ENCODE measurements around the gene SIK3.

SIK3 gene

GRCh38 chr11:116875194-116875593 lies 223.0 kb downstream of the SIK3 start:
- H3K4me3 ChIP-seq (ENCODE audit: low read depth, low read length) = no peak overlapping the region
- DNase-seq (ENCODE audit: low read depth) = no peak
- TF ChIP-seq CTCF (IDR thresholded peaks at IDR 0.05; ENCODE audit: insufficient read depth, low read depth, low read length, missing control alignments) = no peak

- DNase-seq (ENCODE audit: low read depth) = no peak
- no peak for TF ChIP-seq CTCF (IDR thresholded peaks at IDR 0.05; ENCODE audit: insufficient read depth, low read depth, low read length, missing control alignments)
- no peak overlapping the region for H3K4me3 ChIP-seq (ENCODE audit: low read depth, low read length)
Measured at GRCh38 chr11:116874251-116874650, 224.0 kb downstream of the SIK3 start.

GRCh38 chr11:116873381-116873780 lies 224.8 kb downstream of the SIK3 start:
- no peak overlapping the region for H3K4me3 ChIP-seq (ENCODE audit: low read depth, low read length)
- DNase-seq (ENCODE audit: low read depth) = no peak
- no peak for TF ChIP-seq CTCF (IDR thresholded peaks at IDR 0.05; ENCODE audit: insufficient read depth, low read depth, low read length, missing control alignments)

GRCh38 chr11:116871248-116871647 lies 227.0 kb downstream of the SIK3 start:
- no peak for TF ChIP-seq CTCF (IDR thresholded peaks at IDR 0.05; ENCODE audit: insufficient read depth, low read depth, low read length, missing control alignments)
- H3K4me3 ChIP-seq (ENCODE audit: low read depth, low read length) = no peak overlapping the region
- no peak for DNase-seq (ENCODE audit: low read depth)

- DNase-seq (ENCODE audit: low read depth) = no peak
- H3K4me3 ChIP-seq (ENCODE audit: low read depth, low read length) = no peak overlapping the region
- TF ChIP-seq CTCF (IDR thresholded peaks at IDR 0.05; ENCODE audit: insufficient read depth, low read depth, low read length, missing control alignments) = no peak
Measured at GRCh38 chr11:116870054-116870453, 228.2 kb downstream of the SIK3 start.

GRCh38 chr11:116869610-116870009 lies 228.6 kb downstream of the SIK3 start:
- no peak for TF ChIP-seq CTCF (IDR thresholded peaks at IDR 0.05; ENCODE audit: insufficient read depth, low read depth, low read length, missing control alignments)
- H3K4me3 ChIP-seq (ENCODE audit: low read depth, low read length) = no peak overlapping the region
- no peak for DNase-seq (ENCODE audit: low read depth)

GRCh38 chr11:116868066-116868465 lies 230.2 kb downstream of the SIK3 start:
- no peak for DNase-seq (ENCODE audit: low read depth)
- TF ChIP-seq CTCF (IDR thresholded peaks at IDR 0.05; ENCODE audit: insufficient read depth, low read depth, low read length, missing control alignments) = no peak
- H3K4me3 ChIP-seq (ENCODE audit: low read depth, low read length) = no peak overlapping the region
